HG03108 (cell line): Measurements from ENCODE around the gene PAGE2.
"Not testable (repeated sequence)": the region's sequence is repeated elsewhere in the genome, so short reads cannot be mapped to it uniquely, and the experiment has no call there.

ENCODE experiments used
- ATAC-seq: cut with Tn5 transposase; IDR thresholded peaks from one replicate; pipeline ENCODE4 v1.9.1; 2021; ENCODE audit warnings: moderate library complexity; ENCODE audit not compliant: unreplicated experiment

PAGE2 gene, protein sequence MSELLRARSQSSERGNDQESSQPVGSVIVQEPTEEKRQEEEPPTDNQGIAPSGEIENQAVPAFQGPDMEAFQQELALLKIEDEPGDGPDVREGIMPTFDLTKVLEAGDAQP

DNA sequence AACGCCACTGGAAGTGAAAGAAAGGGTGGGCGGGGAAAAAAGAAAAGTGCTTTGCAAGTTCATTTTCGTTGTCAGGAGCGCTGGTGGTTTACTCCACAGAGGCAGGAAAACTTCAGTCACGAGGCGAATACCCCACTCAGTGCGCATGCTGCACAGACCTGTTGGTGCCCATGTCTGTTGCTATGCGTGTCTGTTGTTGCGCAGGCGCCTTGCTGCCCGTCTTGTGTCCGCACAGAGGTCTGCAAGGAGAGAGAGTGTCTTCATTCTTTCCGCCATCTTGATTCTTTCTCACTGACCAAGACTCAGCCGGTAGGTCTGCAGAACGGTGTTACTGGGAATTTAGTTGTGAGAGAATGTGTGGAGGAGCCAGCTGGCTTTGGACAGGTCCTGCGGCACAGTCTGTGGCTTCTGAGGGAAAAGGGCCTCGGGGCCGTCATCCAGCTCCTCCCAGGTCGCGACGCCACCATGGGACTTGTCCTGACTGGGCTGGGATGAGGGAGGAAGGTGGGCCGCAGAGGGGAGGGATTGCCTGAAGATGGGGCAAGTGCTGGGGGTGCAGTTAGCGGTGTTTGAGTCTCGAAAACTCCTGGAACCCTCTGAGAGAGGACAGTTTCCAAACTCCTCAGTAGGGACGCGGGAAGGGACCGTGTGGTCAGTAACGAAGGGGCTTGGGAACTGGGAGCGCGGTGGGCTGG, at the start of gene PAGE2:
PAGE2 (plus strand) TSS at position 224 of the 695 bp plus-strand sequence. CDS start 1,003 bp downstream, outside the sequence.
- ATAC-seq: no peak

DNA sequence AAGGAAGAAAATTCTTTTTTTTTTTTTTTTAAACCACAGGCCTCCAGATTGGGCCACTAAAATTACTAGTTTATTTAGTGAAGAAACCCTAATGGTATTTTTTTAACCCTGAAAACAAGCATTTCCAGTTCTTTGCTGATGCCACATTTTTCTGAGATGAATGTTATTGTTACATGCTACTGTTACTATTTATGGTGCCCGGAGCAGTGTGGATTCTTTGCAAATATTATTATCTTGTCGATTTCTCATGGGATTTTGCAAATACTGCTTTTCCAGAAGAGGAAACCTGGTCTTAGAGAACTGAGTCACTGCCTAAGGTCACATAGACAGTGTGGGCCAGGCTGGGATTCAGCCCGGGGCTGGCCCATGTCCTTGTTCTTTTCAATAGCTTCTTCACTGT, 49.3 kb upstream of the PAGE2 start:
- ATAC-seq: no peak

DNA sequence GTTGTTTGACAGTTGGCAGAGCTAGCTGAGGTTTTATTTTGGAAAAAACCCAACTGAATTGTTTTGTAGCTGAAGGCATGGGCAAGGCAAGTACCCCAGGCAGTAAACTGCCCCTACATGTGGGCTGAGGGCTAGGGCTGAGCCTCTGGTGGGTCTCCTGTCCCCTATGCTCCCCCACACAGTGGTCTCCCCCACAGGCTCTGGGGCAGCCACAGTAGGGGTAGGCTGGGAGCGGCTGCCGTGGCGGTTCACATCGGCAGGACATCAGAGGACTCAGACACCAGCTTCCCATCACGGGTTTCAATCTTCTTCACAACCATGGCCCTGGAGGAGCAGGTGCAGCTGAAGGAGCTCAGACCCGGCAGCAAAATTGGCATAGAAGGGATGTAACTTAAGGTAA, 47.3 kb upstream of the PAGE2 start:
- no peak for ATAC-seq

DNA sequence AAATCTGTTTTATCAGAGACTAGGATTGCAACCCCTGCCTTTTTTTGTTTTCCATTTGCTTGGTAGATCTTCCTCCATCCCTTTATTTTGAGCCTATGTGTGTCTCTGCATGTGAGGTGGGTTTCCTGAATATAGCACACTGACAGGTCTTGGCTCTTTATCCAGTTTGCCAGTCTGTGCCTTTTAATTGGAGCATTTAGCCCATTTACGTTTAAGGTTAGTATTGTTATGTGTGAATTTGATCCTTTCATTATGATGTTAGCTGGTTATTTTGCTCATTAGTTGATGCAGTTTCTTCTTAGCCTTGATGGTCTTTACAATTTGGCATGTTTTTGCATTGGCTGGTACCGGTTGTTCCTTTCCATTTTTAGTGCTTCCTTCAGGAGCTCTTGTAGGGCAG, 38.2 kb upstream of the PAGE2 start:
- not testable (repeated sequence) for ATAC-seq

DNA sequence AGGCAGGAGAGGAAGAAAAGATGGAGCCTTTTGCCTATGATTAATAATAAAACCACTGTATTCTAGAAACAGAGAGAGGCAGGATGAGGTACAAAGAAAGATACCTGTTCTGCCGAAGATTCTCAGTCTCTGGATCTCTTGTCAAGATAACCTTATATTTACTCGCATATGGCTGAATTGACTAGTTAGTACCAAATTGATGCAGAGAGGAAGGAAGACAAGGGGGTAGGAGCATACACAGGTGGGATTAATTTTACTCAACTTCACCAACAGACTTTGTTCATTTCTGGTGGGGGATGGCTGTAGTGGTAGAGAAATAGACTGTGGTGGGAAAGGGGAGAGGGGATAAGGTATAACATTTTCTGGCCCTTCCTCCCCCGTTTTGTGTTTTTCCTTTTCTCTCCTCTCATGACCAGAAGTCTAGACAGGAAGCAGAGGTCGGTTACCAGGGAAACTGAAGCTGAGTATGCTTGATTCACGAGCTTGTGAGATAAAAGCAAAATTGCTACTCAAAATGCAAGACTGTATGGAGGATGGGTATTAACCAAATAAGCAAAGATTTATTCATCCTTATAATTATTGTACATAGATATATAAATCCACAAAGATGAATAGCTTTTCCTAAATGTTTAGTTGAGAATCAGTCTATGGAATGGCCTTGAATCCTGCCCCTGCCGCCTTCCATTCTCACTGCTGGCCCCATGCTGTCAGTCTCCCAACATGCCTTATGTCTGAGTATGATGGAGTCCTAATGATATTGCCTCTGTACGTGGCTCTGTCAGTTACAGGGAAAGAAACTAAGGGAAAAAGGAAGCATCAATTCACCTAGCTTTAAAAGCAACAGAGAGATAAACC, 31.8 kb upstream of the PAGE2 start:
- ATAC-seq: no peak

DNA sequence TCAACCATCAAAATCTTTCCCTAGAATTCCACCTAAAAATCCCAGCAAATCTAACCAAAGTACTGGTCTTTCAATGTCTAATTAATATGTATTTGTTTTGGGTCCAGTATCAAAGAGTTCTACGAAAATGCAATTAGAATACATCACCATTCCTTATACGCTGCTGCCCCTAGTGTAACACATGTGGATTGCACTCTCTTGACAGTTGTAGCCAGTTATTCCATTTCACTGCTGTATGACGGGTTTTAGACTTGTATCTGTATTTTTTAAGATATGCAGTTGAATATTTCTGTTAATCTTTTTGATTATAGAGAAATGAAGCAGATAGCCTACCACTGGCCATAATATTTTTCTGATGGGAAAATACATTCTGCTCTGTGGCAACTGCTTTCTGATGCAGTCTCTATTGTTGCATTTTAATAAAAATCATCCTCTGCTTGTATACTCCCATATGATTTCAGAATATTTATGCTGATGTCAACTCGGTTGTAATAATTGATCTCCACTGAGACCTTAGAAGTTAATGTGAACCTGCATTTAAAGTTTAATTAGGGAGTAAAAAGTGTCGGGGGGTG, 31.1 kb upstream of the PAGE2 start:
- no peak for ATAC-seq

DNA sequence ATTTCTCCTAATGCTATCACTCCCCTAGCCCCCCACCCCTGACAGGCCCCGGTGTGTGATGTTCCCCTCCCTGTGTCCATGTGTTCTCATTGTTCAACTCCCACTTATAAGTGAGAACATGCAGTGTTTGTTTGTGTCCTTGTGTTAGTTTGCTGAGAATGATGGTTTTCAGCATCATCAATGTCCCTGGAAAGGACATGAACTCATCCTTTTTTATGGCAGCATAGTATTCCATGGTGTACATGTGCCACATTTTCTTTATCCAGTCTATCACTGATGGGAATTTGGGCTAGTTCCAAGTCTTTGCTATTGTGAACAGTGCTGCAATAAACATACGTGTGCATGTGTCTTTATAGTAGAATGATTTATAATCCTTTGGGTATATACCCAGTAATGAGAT, 21.6 kb upstream of the PAGE2 start:
- ATAC-seq: not testable (repeated sequence)

DNA sequence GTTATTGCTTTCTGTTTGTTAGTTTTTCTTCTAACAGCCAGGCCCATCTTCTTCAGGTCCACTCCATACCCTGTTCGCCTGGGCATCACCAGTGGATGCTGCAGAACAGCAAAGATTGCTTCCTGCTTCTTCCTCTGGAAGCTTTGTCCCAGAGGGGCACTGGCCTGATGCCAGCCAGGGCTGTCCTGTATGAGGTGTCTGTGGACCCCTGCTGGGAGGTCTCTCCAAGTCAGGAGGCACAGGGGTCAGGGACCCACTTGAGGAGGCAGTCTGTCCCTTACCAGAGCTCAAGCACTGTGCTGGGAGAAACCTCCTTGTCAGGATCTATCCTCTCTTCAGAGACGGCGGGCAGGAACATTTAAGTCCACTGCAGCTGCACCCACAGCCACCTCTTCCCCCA, 16.5 kb upstream of the PAGE2 start:
- no peak for ATAC-seq

DNA sequence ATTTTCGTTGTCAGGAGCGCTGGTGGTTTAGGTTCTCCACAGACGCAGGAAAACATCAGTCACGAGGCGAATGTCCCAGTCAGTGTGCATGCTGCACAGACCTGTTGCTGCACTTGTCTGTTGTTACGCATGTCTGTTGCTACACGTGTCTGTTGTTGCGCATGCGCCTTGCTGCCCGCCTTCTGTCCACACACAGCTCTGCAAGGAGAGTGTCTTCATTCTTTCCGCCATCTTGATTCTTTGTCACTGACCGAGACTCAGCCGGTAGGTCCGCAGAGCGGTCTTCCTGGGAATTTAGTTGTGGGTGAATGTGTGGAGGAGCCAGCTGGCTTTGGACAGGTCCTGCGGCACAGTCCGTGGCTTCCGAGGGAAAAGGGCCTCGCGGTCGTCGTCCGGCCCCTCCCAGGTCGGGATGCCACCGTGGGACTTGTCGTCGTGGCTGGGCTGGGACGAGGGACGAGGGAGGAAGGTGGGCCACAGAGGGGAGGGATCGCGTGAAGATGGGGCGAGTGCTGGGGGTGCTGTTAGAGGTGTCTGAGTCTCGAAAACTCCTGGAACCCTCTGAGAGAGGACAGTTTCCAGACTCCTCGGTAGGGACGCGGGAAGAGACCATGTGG, 13.9 kb upstream of the PAGE2 start, which contains the start of gene PAGE2B:
PAGE2B (plus strand) TSS at position 180 of the 617 bp plus-strand sequence. CDS start 1,012 bp downstream, outside the sequence.
- ATAC-seq: no peak

DNA sequence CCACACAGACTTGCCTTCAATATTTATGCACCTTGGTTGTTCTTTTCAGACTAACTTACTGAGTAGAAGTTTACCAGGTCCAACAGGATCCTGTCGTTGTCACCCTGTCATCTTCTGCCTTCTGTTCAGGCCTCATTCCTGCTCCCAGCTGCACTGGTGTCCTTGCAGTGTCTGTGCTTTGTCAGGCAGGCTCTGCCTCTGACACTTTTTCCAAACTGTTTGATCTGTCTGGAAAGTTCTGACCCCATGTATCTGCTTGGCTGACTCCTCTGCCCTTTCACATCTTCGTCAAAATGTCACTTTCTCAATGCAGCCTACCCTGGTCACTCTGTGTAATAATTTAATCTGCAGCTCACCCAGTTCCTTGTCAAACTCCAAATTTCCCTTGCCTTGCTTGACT, 9.9 kb downstream of the PAGE2 start:
- ATAC-seq: no peak

DNA sequence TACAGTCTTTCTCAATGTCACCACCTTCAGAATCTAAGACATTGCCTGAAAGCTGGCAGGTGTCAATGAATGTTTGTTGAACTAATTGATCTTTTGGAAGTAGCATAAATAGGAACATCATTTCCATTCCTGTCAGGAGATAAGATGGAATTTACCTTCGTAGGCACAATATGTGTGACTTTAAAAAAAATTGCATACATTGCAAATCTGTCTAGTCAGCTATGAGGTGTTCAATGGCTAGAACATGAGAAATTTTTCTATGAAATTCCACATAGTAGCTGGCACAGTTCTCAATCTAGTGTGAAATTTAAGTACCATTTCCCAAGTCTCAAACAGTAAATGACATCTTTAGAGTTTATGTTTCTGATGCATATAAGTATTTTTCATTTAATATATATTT, 10.3 kb downstream of the PAGE2 start:
- no peak for ATAC-seq

DNA sequence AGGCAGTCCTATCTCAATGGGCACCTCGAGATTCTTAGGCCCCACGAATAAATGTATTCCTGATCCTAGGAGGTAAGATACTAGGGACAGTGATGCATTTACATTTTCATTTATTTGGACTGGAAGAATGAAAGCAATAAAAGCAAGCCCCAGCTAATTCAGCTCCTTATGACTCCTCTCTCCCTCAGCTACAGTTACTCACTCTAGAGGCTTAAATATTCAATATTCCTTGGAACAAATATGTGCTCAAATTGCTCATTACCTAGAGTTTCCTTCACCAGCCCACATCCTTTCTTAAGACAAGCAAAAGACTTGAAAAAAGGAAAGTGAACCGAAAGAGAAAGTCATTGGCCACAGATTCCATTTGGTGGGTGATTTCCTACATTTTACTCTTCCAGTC, 13.9 kb downstream of the PAGE2 start:
- no peak for ATAC-seq

DNA sequence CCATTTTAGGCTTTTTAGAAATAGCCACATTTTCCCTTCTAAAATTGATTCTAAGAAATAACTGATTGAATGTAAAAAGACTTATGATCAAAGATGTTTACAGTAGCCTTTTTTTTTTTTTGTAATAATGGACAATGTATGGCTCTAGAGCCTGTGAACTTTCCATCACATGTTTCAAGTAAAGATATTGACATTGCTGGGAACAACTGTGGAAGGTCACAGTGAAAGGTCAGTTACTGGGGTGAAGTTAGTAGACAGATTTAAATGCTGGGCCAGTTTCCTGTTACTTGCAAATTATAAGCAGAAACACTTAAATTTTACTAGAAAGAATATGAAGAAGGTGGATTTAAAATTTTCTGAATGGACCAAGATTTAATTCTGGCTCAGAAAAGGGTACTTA, 18.4 kb downstream of the PAGE2 start:
- ATAC-seq: no peak

DNA sequence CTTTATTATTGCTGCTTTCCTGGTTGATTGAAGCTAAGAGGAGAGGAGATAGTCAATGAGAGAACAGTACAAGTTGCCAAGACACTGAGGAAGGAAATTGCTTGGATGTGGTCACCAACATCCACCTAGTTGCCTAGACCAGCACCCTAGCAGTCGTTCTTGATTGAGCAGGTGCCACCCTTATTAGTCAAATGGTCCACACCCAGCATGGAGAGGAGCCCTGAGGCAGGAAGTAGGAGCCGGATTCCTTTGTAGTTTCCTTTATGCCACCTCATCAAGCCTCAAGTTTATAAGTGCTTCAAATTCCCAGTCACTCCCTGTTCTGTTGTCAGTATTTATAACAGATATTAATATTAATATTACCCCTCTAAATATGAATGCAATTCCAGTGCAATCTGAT, 19.1 kb downstream of the PAGE2 start:
- ATAC-seq: no peak

DNA sequence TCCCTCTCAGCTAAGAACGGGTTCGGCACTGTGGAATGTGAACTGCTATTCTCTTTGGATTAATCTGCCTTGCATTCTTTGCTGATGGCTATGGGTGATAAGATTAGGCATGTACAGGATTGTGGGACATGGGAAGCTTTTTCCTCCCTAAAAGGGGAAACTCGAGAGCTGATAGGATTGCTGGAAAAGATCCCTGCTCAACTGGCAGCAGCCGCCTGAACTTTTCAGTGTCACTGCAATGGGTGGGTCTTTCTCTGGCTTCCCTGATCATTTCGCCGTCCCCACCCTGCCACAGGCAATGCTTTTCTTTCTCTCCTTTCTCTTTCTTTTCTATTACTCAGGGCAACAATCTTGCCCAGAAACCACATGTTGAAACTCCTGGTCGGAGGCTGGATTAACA, 20.5 kb downstream of the PAGE2 start:
- ATAC-seq: no peak

DNA sequence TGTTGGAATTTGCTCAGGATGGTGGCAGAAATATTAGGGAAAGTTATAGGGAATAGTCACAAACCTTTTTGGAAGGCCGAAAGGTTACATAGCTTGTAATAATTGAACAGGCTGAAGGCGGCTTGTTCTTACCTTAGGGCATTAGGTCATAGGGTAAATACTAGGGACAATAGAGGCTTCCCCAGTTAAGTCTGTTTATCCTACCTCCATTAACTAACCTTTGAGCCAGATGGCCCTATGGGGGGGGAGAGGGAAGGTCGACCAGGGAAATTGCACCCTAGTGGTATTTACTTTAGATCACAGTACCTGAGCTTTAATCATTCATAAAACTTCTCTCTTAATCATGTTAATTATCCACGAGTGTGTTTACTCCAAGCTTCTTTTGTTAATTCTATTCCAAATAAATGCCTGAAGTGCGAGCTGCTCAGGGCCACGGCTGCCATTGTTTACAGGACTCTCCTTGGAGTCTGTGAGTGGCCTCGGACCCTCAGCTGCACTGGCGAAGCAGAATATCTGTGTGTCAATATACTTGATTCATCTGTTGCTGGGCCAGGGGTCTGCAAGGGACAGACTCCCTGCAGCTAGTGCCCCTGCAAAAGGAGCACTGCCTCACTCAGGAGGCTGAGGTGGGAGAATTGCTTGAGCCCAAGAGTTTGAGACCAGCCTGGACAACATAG, 22.9 kb downstream of the PAGE2 start:
- ATAC-seq: no peak

DNA sequence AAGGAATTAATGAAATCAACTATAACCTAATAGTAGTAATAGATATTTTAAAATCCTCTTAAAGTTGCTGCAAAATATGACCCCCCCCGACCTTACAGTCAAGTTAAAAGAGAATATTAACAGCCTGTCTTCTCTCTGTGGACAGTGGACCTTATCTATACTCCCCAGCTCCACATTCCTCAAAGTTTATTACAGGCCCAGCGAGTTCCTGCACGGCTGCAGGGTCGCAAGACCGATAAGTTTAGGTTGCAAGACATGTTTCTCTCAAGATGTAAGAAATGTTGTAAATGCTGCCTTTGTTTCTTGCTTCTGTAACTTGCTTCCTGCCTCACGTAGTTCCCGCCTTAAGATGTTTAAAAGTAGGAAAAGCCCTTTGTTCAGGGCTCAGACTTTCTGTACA, 27.8 kb downstream of the PAGE2 start:
- not testable (repeated sequence) for ATAC-seq

DNA sequence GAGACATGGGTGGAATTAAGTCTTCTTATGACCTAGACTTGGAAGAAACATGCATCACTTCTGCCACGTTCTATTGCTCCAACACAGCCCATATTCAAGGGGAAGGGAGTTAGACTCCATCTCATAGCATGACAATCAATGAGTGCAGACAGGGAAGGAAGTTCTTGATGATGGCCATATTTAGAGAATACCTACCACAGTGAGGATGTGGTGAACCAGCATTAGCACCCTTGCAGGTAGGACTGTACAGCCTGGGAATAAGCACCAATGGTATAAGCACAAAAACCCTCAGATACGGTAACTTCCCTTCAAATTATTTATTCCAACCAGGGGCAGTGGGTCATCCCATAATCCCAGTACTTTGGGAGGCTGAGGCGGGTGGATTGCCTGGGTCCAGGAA, 29.8 kb downstream of the PAGE2 start:
- no peak for ATAC-seq

DNA sequence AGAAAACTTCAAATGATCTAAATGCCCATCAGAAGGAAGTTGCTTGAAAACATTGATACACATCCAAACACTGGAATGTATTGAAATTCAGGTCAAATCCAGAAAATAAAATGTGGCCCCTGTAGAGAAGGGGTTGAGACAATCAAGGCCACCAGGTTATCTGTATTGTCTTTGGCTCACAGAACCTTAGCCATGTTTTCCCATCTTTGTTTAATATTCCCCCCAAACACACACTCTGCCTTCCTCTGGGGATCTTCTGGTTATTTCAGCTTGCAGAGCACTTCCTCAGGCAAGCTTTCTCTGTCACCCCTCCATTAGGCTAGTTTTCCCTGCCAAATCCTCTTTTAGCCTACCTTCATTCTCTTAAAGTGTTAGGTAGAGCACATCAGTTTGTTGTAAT, 30.5 kb downstream of the PAGE2 start:
- no peak for ATAC-seq

DNA sequence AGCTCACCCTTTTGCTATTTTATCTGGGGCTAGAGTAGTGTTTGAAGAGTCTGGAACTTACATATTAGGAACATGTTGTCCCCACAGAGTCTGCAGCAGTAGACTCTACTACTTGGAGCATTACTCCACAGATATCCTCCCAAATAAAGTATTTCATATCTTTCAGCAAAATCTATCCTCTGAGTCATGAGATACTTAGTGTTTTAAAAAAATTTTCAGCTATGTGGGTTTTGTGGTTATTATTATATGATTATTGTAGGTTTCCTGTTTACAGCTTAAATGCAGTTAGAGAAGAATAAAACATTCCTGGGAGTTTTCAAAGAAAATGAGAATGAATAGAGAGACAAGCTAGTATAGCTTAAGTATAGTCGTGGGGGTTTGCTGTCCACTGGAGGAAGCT, 30.9 kb downstream of the PAGE2 start:
- ATAC-seq: no peak
